ENCODE data around the gene NXPE4. TPM values are rescaled to one million over a fixed set of nuclear protein-coding genes. Genes with fewer than 3 reads are reported as not detected.

The NXPE4 gene
- total RNA-seq, 1 experiment from 2014 or later: not detected

GRCh38 chr11:114556135-114556534, 39.5 kb downstream of the NXPE4 start:
- DNase-seq (ENCODE audit: low read depth, low spot score) (no peak), ATAC-seq (no peak)
- no peaks in the 10 kb centered on the region for H3K27me3 ChIP-seq (ENCODE audit: control insufficient read depth, insufficient read depth, low read length)
- no TSS peak for BruUV-seq (replicated peaks)
- ChIA-PET POLR2A (no interaction called here), CTCF (no interaction called here)
- in situ Hi-C loops (cut with HindIII; ENCODE audit: low pct_unique_long_range_greater_than_20kb, low sequenced_read_pairs): no loop called here
- no peak overlapping the region for H3K4me3 ChIP-seq (ENCODE audit: low read depth in 2 of 2, low read length in 2 of 2)
- H3K9me3 ChIP-seq (ENCODE audit: control insufficient read depth, insufficient read depth, low read depth, low read length): no peaks in the 10 kb centered on the region
- TF ChIP-seq POLR2AphosphoS5 (IDR thresholded peaks at IDR 0.05; ENCODE audit: low read depth, low read length) (no peak), TCF7L2 (IDR thresholded peaks at IDR 0.05; ENCODE audit: low read depth, low read length) (no peak), REST (IDR thresholded peaks at IDR 0.05; ENCODE audit: insufficient read depth in 1 of 2, low read depth in 2 of 2, low read length in 1 of 2) (no peak), SIN3A (IDR thresholded peaks at IDR 0.05; ENCODE audit: borderline replicate concordance, insufficient read depth, low read depth, low read length) (no peak), CTCF (IDR thresholded peaks at IDR 0.05) (no peak)
- no peaks in the 10 kb centered on the region for H3K4me1 ChIP-seq (ENCODE audit: control insufficient read depth, insufficient read depth, low read length)
- H3K36me3 ChIP-seq (ENCODE audit: control insufficient read depth, insufficient read depth, low read length): no peaks in the 10 kb centered on the region
- intact Hi-C loops (cut with micrococcal nuclease; ENCODE audit: unreplicated experiment): no loop called here
- H3K27ac ChIP-seq (ENCODE audit: low read length): no peak overlapping the region

DNA sequence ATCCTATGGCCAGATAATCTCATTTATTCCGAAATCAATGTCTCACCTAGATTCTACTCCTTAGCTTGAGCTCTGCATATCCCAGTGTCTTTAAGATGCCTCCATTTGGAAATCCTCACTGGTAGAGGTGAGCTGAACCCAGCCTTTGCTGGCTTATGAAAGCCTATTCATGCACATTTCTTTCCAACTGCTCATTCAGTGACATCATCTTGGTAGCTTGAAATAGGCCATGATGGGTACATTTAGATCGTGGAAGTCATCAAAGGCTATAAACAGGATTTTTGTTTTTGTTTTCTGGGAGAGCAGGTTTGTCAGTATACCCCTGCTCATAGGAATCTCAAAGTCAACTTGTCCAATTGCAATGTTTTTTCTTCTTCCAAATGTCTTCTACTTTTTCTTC, 41.9 kb downstream of the NXPE4 start:
- TF ChIP-seq TCF7L2 (IDR thresholded peaks at IDR 0.05; ENCODE audit: low read depth, low read length) (no peak), REST (IDR thresholded peaks at IDR 0.05; ENCODE audit: insufficient read depth in 1 of 2, low read depth in 2 of 2, low read length in 1 of 2) (no peak), CTCF (IDR thresholded peaks at IDR 0.05) (no peak), POLR2AphosphoS5 (IDR thresholded peaks at IDR 0.05; ENCODE audit: low read depth, low read length) (no peak), SIN3A (IDR thresholded peaks at IDR 0.05; ENCODE audit: borderline replicate concordance, insufficient read depth, low read depth, low read length) (no peak)
- H3K9me3 ChIP-seq (ENCODE audit: control insufficient read depth, insufficient read depth, low read depth, low read length): no peaks in the 10 kb centered on the region
- H3K4me3 ChIP-seq (ENCODE audit: low read depth in 2 of 2, low read length in 2 of 2): no peak overlapping the region
- intact Hi-C loops (cut with micrococcal nuclease; ENCODE audit: unreplicated experiment): no loop called here
- no peak for DNase-seq (ENCODE audit: low read depth, low spot score)
- no peaks in the 10 kb centered on the region for H3K27me3 ChIP-seq (ENCODE audit: control insufficient read depth, insufficient read depth, low read length)
- no peaks in the 10 kb centered on the region for H3K36me3 ChIP-seq (ENCODE audit: control insufficient read depth, insufficient read depth, low read length)
- ChIA-PET POLR2A (no interaction called here), CTCF (no interaction called here)
- BruUV-seq (replicated peaks): no TSS peak
- no peak overlapping the region for H3K27ac ChIP-seq (ENCODE audit: low read length)
- no peak for ATAC-seq
- in situ Hi-C loops (cut with HindIII; ENCODE audit: low pct_unique_long_range_greater_than_20kb, low sequenced_read_pairs): no loop called here
- H3K4me1 ChIP-seq (ENCODE audit: control insufficient read depth, insufficient read depth, low read length): no peaks in the 10 kb centered on the region

All from Panc1 (cell line).